Measurements from ENCODE around the gene COLEC12. TPM values are rescaled to one million over a fixed set of nuclear protein-coding genes. Genes with fewer than 3 reads are reported as not detected.

COLEC12 gene
- total RNA-seq, 1 experiment from 2014 or later: 0.03 TPM

- Histone ChIP-seq H3K27ac (ENCODE audit: low read length) (no peak overlapping the region), H3K27me3 (ENCODE audit: control insufficient read depth, insufficient read depth, low read length) (no peaks in the 10 kb centered on the region; the same call in 1 of the 2 replicates), H3K36me3 (ENCODE audit: control insufficient read depth, insufficient read depth, low read length) (no peaks in the 10 kb centered on the region), H3K4me3 (ENCODE audit: low read depth in 2 of 2, low read length in 2 of 2) (no peak overlapping the region), H3K9me3 (ENCODE audit: control insufficient read depth, insufficient read depth, low read depth, low read length) (no peaks in the 10 kb centered on the region), H3K4me1 (ENCODE audit: control insufficient read depth, insufficient read depth, low read length) (no peaks in the 10 kb centered on the region)
- no TSS peak for BruUV-seq (replicated peaks)
- CTCF ChIA-PET: no interaction called here
- TF ChIP-seq CTCF (IDR thresholded peaks at IDR 0.05) (no peak), SIN3A (IDR thresholded peaks at IDR 0.05; ENCODE audit: borderline replicate concordance, insufficient read depth, low read depth, low read length) (no peak), POLR2AphosphoS5 (IDR thresholded peaks at IDR 0.05; ENCODE audit: low read depth, low read length) (no peak), TCF7L2 (IDR thresholded peaks at IDR 0.05; ENCODE audit: low read depth, low read length) (no peak)
- TF ChIP-seq, protein P1, sequence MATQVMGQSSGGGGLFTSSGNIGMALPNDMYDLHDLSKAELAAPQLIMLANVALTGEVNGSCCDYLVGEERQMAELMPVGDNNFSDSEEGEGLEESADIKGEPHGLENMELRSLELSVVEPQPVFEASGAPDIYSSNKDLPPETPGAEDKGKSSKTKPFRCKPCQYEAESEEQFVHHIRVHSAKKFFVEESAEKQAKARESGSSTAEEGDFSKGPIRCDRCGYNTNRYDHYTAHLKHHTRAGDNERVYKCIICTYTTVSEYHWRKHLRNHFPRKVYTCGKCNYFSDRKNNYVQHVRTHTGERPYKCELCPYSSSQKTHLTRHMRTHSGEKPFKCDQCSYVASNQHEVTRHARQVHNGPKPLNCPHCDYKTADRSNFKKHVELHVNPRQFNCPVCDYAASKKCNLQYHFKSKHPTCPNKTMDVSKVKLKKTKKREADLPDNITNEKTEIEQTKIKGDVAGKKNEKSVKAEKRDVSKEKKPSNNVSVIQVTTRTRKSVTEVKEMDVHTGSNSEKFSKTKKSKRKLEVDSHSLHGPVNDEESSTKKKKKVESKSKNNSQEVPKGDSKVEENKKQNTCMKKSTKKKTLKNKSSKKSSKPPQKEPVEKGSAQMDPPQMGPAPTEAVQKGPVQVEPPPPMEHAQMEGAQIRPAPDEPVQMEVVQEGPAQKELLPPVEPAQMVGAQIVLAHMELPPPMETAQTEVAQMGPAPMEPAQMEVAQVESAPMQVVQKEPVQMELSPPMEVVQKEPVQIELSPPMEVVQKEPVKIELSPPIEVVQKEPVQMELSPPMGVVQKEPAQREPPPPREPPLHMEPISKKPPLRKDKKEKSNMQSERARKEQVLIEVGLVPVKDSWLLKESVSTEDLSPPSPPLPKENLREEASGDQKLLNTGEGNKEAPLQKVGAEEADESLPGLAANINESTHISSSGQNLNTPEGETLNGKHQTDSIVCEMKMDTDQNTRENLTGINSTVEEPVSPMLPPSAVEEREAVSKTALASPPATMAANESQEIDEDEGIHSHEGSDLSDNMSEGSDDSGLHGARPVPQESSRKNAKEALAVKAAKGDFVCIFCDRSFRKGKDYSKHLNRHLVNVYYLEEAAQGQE (IDR thresholded peaks at IDR 0.05; ENCODE audit: insufficient read depth in 1 of 2, low read depth in 2 of 2, low read length in 1 of 2): no peak
- POLR2A ChIA-PET: no interaction called here
- intact Hi-C loops (cut with micrococcal nuclease; ENCODE audit: unreplicated experiment) (no loop called here), in situ Hi-C loops (cut with HindIII; ENCODE audit: low pct_unique_long_range_greater_than_20kb, low sequenced_read_pairs) (no loop called here)
- DNase-seq (ENCODE audit: low read depth, low spot score): no peak
- no peak for ATAC-seq
Observed at GRCh38 chr18:374721-375168, 125.8 kb downstream of the COLEC12 start.

GRCh38 chr18:373780-374179, 126.7 kb downstream of the COLEC12 start:
- CTCF ChIA-PET: no interaction called here
- BruUV-seq (replicated peaks): no TSS peak
- DNase-seq (ENCODE audit: low read depth, low spot score) (no peak), ATAC-seq (no peak)
- no peaks in the 10 kb centered on the region for H3K36me3 ChIP-seq (ENCODE audit: control insufficient read depth, insufficient read depth, low read length)
- intact Hi-C loops (cut with micrococcal nuclease; ENCODE audit: unreplicated experiment) (no loop called here), in situ Hi-C loops (cut with HindIII; ENCODE audit: low pct_unique_long_range_greater_than_20kb, low sequenced_read_pairs) (no loop called here)
- no peaks in the 10 kb centered on the region for H3K9me3 ChIP-seq (ENCODE audit: control insufficient read depth, insufficient read depth, low read depth, low read length)
- TF ChIP-seq, protein P1 (IDR thresholded peaks at IDR 0.05; ENCODE audit: insufficient read depth in 1 of 2, low read depth in 2 of 2, low read length in 1 of 2): no peak
- TF ChIP-seq TCF7L2 (IDR thresholded peaks at IDR 0.05; ENCODE audit: low read depth, low read length) (no peak), CTCF (IDR thresholded peaks at IDR 0.05) (no peak), SIN3A (IDR thresholded peaks at IDR 0.05; ENCODE audit: borderline replicate concordance, insufficient read depth, low read depth, low read length) (no peak), POLR2AphosphoS5 (IDR thresholded peaks at IDR 0.05; ENCODE audit: low read depth, low read length) (no peak)
- no peaks in the 10 kb centered on the region; the same call in 1 of the 2 replicates for H3K27me3 ChIP-seq (ENCODE audit: control insufficient read depth, insufficient read depth, low read length)
- POLR2A ChIA-PET: no interaction called here
- no peaks in the 10 kb centered on the region for H3K4me1 ChIP-seq (ENCODE audit: control insufficient read depth, insufficient read depth, low read length)
- no peak overlapping the region for H3K4me3 ChIP-seq (ENCODE audit: low read depth in 2 of 2, low read length in 2 of 2)
- no peak overlapping the region for H3K27ac ChIP-seq (ENCODE audit: low read length)

All from Panc1 (cell line).